Fibroblast of the aortic adventitia (primary cell): ENCODE measurements around the gene KCNE4. TPM values are rescaled to one million over a fixed set of nuclear protein-coding genes. Genes with fewer than 3 reads are reported as not detected.

Experiments
- DNase-seq: peaks from one replicate; pipeline ENCODE4 v3.0.0-alpha.2; 2010; ENCODE audit warnings: low read depth
- H3K4me3 ChIP-seq: 2 replicates; pipeline ENCODE4 v1.5.1; 2011; ENCODE audit warnings: low read depth, mild to moderate bottlenecking, control low read depth, low read length, moderate library complexity
- CTCF ChIP-seq: IDR thresholded peaks from 2 replicates; pipeline ENCODE4 v1.5.1; 2011; ENCODE audit warnings: mild to moderate bottlenecking, low read length, control low read depth, inconsistent platforms; ENCODE audit not compliant: insufficient read depth
- total RNA-seq: library from RNA; depleted of rRNA; stranded (reverse); fragments of >200 nt; gene quantifications from 2 replicates; pipeline ENCODE4 v1.2.3, GENCODE V29; 2012; ENCODE audit warnings: low replicate concordance

The KCNE4 gene
- total RNA-seq, 1 donor = 4.1 TPM

GRCh38 chr2:223099561-223099960, 47.6 kb downstream of the KCNE4 start:
- no peak for DNase-seq
- TF ChIP-seq CTCF = no peak
- H3K4me3 ChIP-seq = no peak overlapping the region

- H3K4me3 ChIP-seq = no peak overlapping the region
- peak; percentile 88 for DNase-seq
- no peak for TF ChIP-seq CTCF
These were observed 48.1 kb downstream of the KCNE4 start for GRCh38 chr2:223100061-223100511.

- peak; percentile 60 for DNase-seq
These were observed 49.5 kb downstream of the KCNE4 start for GRCh38 chr2:223101340-223102039.

GRCh38 chr2:223102040-223102400, 50.0 kb downstream of the KCNE4 start:
- no peak for TF ChIP-seq CTCF
- no peak overlapping the region for H3K4me3 ChIP-seq
- DNase-seq = no peak

More at GRCh38 chr2:223101340-223102039, 49.5 kb downstream of the KCNE4 start:
- no peak overlapping the region for H3K4me3 ChIP-seq
- TF ChIP-seq CTCF = peak; percentile 63

GRCh38 chr2:223102450-223102849, 50.5 kb downstream of the KCNE4 start:
- H3K4me3 ChIP-seq = no peak overlapping the region
- no peak for DNase-seq
- TF ChIP-seq CTCF = no peak

- H3K4me3 ChIP-seq = no peak overlapping the region
- DNase-seq = no peak
- no peak for TF ChIP-seq CTCF
These were observed 52.5 kb downstream of the KCNE4 start for GRCh38 chr2:223104336-223105132.

Other genes with a start within 250 kb of the KCNE4 start
- 88.5 and 94.0 TPM in 2 replicates for gene ACSL3, start 191.2 kb upstream of the KCNE4 start, total RNA-seq